Fibroblast of skin of scalp (primary cell): Measurements from ENCODE around the gene LZIC.
A peak's percentile ranks its signal among the peaks of the same experiment; 100 is the strongest.

Source experiments
- DNase-seq: peaks from one replicate; pipeline ENCODE4 v3.0.0-alpha.2; 2013

Gene LZIC

GRCh38 chr1:9883585-9884449 is 59.4 kb downstream of the LZIC start:
- DNase-seq, result no peak

- no peak for DNase-seq
Observed at GRCh38 chr1:9882945-9883303, 60.3 kb downstream of the LZIC start.

DNA sequence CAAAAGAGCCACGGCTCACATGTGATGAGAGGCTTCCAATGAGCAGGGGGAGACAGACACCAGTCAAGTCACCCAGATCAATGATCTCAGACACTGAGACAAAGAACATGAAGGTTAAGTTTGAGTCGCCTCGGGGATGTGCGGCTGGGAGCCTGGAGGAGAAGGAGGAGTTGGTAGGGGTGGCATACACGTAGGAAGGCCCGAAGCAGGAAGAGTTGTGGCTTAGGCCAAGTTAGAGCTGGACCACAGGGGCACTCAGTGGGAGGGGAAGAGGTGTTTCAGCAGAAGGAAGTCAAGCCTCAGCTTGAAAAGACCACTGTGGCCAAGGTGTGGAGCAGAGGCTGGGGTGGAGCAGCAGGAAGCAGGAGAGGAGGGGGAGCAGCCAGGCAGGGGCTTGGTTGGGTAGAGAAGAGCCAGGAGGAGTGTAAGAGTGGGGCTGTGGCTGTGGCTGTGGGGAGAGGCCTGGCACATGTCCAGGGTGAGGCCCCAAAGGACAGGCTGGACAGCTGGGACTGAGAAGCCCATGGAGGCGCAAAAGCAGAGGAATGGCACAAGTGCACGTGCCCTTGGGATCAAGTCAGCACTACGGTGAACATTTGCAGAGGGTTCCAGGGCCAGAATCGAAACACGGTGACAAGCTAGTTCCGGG is 60.8 kb downstream of the LZIC start:
- no peak for DNase-seq

DNA sequence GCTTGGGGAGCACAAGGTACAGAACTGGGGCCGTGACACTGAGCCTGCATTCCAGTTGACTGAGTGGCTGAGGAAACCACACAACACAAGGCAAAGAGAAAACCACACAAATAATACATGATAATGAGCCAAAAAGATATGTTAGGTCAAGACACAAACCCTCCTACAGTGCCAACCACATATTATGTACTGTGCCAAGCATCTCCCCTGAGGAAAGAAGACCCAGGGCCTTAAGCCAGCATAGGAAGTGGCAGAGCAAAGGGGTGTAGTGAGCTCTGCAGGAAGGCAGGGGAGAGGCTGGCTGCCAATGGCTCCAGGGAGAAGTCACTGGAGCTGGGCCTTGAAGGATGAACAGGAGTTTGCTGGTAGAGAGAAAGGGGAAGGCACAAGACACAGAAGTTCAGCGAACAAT is 61.3 kb downstream of the LZIC start:
- peak; percentile 69 for DNase-seq
